Measurements from ENCODE around the gene MRS2. TPM values are rescaled to one million over a fixed set of nuclear protein-coding genes. Genes with fewer than 3 reads are reported as not detected.
"Not testable (repeated sequence)": the region's sequence is repeated elsewhere in the genome, so short reads cannot be mapped to it uniquely, and the experiment has no call there.

The MRS2 gene
- total RNA-seq, 2 donors from 2014 or later = 11.7 to 23.1 TPM

- no peak overlapping the region for H3K4me3 ChIP-seq
- H3K36me3 ChIP-seq (replicated peaks in 1 of 2; ENCODE audit: insufficient read depth in 1 of 2, low read depth in 2 of 2) = peaks cover 0 to 3% of the 10 kb centered on the region in 2 donors
- no peaks in the 10 kb centered on the region for H3K27me3 ChIP-seq
- 81 to 86% methylated on average over 5 of the region's 5 CpGs for WGBS, 2 donors
- TF ChIP-seq POLR2A (IDR thresholded peaks at IDR 0.05) = no peak
- TF ChIP-seq, protein P1, sequence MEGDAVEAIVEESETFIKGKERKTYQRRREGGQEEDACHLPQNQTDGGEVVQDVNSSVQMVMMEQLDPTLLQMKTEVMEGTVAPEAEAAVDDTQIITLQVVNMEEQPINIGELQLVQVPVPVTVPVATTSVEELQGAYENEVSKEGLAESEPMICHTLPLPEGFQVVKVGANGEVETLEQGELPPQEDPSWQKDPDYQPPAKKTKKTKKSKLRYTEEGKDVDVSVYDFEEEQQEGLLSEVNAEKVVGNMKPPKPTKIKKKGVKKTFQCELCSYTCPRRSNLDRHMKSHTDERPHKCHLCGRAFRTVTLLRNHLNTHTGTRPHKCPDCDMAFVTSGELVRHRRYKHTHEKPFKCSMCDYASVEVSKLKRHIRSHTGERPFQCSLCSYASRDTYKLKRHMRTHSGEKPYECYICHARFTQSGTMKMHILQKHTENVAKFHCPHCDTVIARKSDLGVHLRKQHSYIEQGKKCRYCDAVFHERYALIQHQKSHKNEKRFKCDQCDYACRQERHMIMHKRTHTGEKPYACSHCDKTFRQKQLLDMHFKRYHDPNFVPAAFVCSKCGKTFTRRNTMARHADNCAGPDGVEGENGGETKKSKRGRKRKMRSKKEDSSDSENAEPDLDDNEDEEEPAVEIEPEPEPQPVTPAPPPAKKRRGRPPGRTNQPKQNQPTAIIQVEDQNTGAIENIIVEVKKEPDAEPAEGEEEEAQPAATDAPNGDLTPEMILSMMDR (IDR thresholded peaks at IDR 0.05) = no peak
- intact Hi-C loops (cut with DNase I) = no loop called here
- DNase-seq (no peak), ATAC-seq (no peak)
- no peaks in the 10 kb centered on the region for H3K9me3 ChIP-seq
- no peak overlapping the region for H3K27ac ChIP-seq
- peaks cover 11% of the 10 kb centered on the region for H3K4me1 ChIP-seq
Measured at GRCh38 chr6:24405262-24405661, 2.5 kb downstream of the MRS2 start.

DNA sequence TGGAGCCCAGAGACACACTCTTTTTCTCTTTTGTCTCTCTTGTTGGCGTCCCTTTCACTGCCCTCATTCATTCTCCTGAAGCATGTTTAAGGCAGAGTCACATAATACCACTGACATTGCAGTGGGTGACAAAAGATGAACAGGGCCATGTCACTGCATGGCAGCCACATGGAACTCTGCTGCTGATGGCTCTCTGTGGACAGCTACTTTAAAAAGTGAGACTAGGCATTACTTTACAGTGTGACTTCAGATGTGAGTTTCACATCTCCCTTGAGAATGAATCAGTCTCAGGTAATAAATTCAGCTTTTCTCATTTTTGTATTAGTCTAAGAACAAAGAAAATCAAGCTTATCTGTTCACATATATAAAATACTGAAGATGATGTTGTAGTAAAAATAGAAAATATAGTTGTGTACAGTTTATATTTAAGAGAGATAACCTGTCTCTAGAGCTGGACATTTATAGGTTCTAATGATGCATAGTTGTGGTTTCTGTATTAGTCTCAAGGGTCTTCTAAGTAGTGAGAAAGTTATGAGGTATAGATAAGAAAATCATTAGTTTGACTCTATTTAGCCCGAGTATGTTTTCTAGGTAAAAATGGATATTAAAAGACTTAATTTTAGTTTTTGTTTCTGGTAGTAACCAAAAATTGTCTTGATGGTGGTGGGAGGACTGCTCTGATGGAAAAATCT is 6.1 kb downstream of the MRS2 start:
- ATAC-seq = no peak
- 74 to 76% methylated on average over 2 of the region's 2 CpGs for WGBS, 2 donors
- no peak overlapping the region for H3K27ac ChIP-seq
- no peaks in the 10 kb centered on the region for H3K9me3 ChIP-seq
- no peak for DNase-seq
- H3K4me1 ChIP-seq = peaks cover 6% of the 10 kb centered on the region
- peaks cover 0 to 13% of the 10 kb centered on the region in 2 donors for H3K36me3 ChIP-seq (replicated peaks in 1 of 2; ENCODE audit: insufficient read depth in 1 of 2, low read depth in 2 of 2)
- intact Hi-C loops (cut with DNase I) = no loop called here
- H3K27me3 ChIP-seq = no peaks in the 10 kb centered on the region
- TF ChIP-seq, protein P1 (IDR thresholded peaks at IDR 0.05) = no peak
- H3K4me3 ChIP-seq = no peak overlapping the region

DNA sequence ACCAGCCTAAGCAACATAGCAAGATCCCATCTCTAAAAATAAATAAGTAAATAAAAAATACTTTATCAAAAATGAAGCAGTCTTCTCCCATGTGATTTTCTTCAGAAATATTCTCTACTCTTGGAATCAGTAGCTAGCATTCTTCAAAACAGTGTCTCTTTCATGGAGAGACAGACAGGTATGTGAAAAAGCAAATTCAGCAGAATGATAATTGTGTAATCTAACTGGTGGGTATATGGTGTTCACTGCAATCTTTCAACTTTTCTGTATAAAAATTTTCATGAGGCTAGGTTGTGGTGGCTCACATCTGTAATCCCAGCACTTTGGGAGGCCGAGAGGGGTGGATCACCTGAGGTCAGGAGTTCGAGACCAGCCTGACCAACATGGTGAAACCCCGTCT is 7.9 kb downstream of the MRS2 start:
- Histone ChIP-seq H3K4me3 (no peak overlapping the region), H3K4me1 (no peaks in the 10 kb centered on the region), H3K27ac (no peak overlapping the region), H3K36me3 (replicated peaks in 1 of 2; ENCODE audit: insufficient read depth in 1 of 2, low read depth in 2 of 2) (peaks cover 0 to 17% of the 10 kb centered on the region in 2 donors), H3K27me3 (no peaks in the 10 kb centered on the region), H3K9me3 (no peaks in the 10 kb centered on the region)
- DNase-seq (no peak), ATAC-seq (no peak)
- WGBS, 2 donors = 88 to 98% methylated on average over 3 of the region's 3 CpGs
- TF ChIP-seq, protein P1 (IDR thresholded peaks at IDR 0.05) = no peak
- no peak for TF ChIP-seq POLR2A (IDR thresholded peaks at IDR 0.05)
- intact Hi-C loops (cut with DNase I) = no loop called here

DNA sequence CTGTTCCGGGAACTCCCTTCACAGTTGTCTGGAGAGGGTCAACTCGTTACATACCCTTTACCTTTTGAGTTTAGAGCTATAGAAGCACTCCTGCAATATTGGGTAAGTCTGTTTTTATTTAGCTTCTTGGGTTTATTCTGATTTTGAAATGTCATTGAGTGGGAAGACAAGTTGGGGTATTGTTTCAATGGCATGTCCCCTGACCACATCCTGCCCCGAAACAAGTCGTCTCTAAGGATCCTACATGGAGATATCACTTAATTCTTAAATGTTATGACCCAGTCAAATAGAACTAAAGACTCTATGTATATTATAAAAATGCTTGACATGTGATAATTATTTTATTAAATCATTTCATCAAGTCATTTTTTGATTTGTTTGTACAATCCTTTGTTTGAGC is 9.6 kb downstream of the MRS2 start:
- DNase-seq (no peak), ATAC-seq (no peak)
- Histone ChIP-seq H3K36me3 (replicated peaks in 1 of 2; ENCODE audit: insufficient read depth in 1 of 2, low read depth in 2 of 2) (peaks cover 0 to 24% of the 10 kb centered on the region in 2 donors), H3K27ac (no peak overlapping the region), H3K27me3 (no peaks in the 10 kb centered on the region), H3K9me3 (no peaks in the 10 kb centered on the region), H3K4me1 (no peaks in the 10 kb centered on the region), H3K4me3 (no peak overlapping the region)
- intact Hi-C loops (cut with DNase I) = no loop called here
- WGBS, 2 donors = 95 to 97% methylated on average over 4 of the region's 4 CpGs
- TF ChIP-seq, protein P1 (IDR thresholded peaks at IDR 0.05) = no peak
- TF ChIP-seq POLR2A (IDR thresholded peaks at IDR 0.05) = no peak

DNA sequence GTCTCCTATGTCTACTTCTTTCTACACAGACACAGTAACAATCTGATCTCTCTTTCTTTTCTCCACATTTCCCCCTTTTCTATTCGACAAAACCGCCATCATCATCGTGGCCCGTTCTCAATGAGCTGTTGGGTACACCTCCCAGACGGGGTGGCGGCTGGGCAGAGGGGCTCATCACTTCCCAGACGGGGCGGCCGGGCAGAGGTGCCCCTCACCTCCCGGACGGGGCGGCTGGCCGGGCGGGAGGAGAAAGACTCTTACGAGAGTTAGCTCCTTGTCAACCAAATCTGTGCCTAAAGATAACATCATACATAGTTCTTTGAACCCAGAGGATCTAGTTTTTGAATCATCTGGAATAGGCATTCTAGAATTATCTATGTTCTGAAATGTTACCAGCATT is 11.8 kb downstream of the MRS2 start:
- 95 to 96% methylated on average over 15 of the region's 15 CpGs for WGBS, 2 donors
- H3K27me3 ChIP-seq; H3K4me3 ChIP-seq; DNase-seq; ATAC-seq; H3K4me1 ChIP-seq; H3K27ac ChIP-seq; intact Hi-C loops (cut with DNase I); H3K9me3 ChIP-seq: not testable (repeated sequence)
- H3K36me3 ChIP-seq (replicated peaks in 1 of 2; ENCODE audit: insufficient read depth in 1 of 2, low read depth in 2 of 2) = peaks cover 0 to 36% of the 10 kb centered on the region in 2 donors
